ENCODE results near the gene TMEM61. TPM values are rescaled to one million over a fixed set of nuclear protein-coding genes. Genes with fewer than 3 reads are reported as not detected.

Gene TMEM61
- total and polyA plus RNA-seq, 2 experiments from 2014 or later = not detected

GRCh38 chr1:54987427-54987826 lies 7.0 kb downstream of the TMEM61 start:
- no peak overlapping the region for H3K27ac ChIP-seq
- no peaks in the 10 kb centered on the region for H3K4me1 ChIP-seq (ENCODE audit: low read depth)
- TF ChIP-seq CTCF (IDR thresholded peaks at IDR 0.05; ENCODE audit: low read depth, low read length) = no peak
- no peaks in the 10 kb centered on the region for H3K36me3 ChIP-seq
- peaks cover 22% of the 10 kb centered on the region for H3K27me3 ChIP-seq
- DNase-seq (ENCODE audit: low read depth in 1 of 2, low spot score in 1 of 2) = no peak
- H3K4me3 ChIP-seq = no peak overlapping the region
- H3K9me3 ChIP-seq (ENCODE audit: low read depth) = no peaks in the 10 kb centered on the region

GRCh38 chr1:54987919-54988705 lies 7.7 kb downstream of the TMEM61 start:
- no peaks in the 10 kb centered on the region for H3K36me3 ChIP-seq
- H3K4me1 ChIP-seq (ENCODE audit: low read depth) = no peaks in the 10 kb centered on the region
- no peak overlapping the region for H3K4me3 ChIP-seq
- peak; percentile 19 to 43 for DNase-seq (ENCODE audit: low read depth in 1 of 2, low spot score in 1 of 2)
- no peaks in the 10 kb centered on the region for H3K9me3 ChIP-seq (ENCODE audit: low read depth)
- H3K27ac ChIP-seq = no peak overlapping the region
- peaks cover 18% of the 10 kb centered on the region for H3K27me3 ChIP-seq
- TF ChIP-seq CTCF (IDR thresholded peaks at IDR 0.05; ENCODE audit: low read depth, low read length) = no peak

- no peak overlapping the region for H3K4me3 ChIP-seq
- no peaks in the 10 kb centered on the region for H3K9me3 ChIP-seq (ENCODE audit: low read depth)
- no peaks in the 10 kb centered on the region for H3K4me1 ChIP-seq (ENCODE audit: low read depth)
- TF ChIP-seq CTCF (IDR thresholded peaks at IDR 0.05; ENCODE audit: low read depth, low read length) = no peak
- peaks cover 10% of the 10 kb centered on the region for H3K27me3 ChIP-seq
- no peak for DNase-seq (ENCODE audit: low read depth in 1 of 2, low spot score in 1 of 2)
- H3K27ac ChIP-seq = no peak overlapping the region
- no peaks in the 10 kb centered on the region for H3K36me3 ChIP-seq
Measured at GRCh38 chr1:54988975-54989374, 8.5 kb downstream of the TMEM61 start.

GRCh38 chr1:54989473-54989872 lies 9.0 kb downstream of the TMEM61 start:
- no peak for DNase-seq (ENCODE audit: low read depth in 1 of 2, low spot score in 1 of 2)
- no peak for TF ChIP-seq CTCF (IDR thresholded peaks at IDR 0.05; ENCODE audit: low read depth, low read length)
- no peak overlapping the region for H3K27ac ChIP-seq
- peaks cover 7% of the 10 kb centered on the region for H3K27me3 ChIP-seq
- H3K9me3 ChIP-seq (ENCODE audit: low read depth) = no peaks in the 10 kb centered on the region
- H3K4me3 ChIP-seq = no peak overlapping the region
- H3K4me1 ChIP-seq (ENCODE audit: low read depth) = no peaks in the 10 kb centered on the region
- no peaks in the 10 kb centered on the region for H3K36me3 ChIP-seq

GRCh38 chr1:54989968-54990810 lies 9.8 kb downstream of the TMEM61 start:
- peak in 1 of 2 donors; percentile 63 for DNase-seq (ENCODE audit: low read depth in 1 of 2, low spot score in 1 of 2)
- no peaks in the 10 kb centered on the region for H3K36me3 ChIP-seq
- no peak overlapping the region for H3K27ac ChIP-seq
- H3K27me3 ChIP-seq = peaks cover 12% of the 10 kb centered on the region
- no peak for TF ChIP-seq CTCF (IDR thresholded peaks at IDR 0.05; ENCODE audit: low read depth, low read length)
- H3K4me3 ChIP-seq = no peak overlapping the region
- no peaks in the 10 kb centered on the region for H3K9me3 ChIP-seq (ENCODE audit: low read depth)
- H3K4me1 ChIP-seq (ENCODE audit: low read depth) = no peaks in the 10 kb centered on the region

Measured in cardiac muscle cell (in vitro differentiated cells and primary cell).